CD1c-positive myeloid dendritic cell (primary cell): ENCODE data around the gene MAP4K1.
A peak's percentile ranks its signal among the peaks of the same experiment; 100 is the strongest.
"Not testable (repeated sequence)": the region's sequence is repeated elsewhere in the genome, so short reads cannot be mapped to it uniquely, and the experiment has no call there.

Experiments
- DNase-seq: peaks from one replicate; pipeline ENCODE4 v3.0.0-alpha.2; 2016; ENCODE audit errors: extremely low spot score

The MAP4K1 gene

GRCh38 chr19:38569368-38569983 is 48.3 kb downstream of the MAP4K1 start:
- DNase-seq = no peak

GRCh38 chr19:38565691-38566105 is 52.1 kb downstream of the MAP4K1 start:
- no peak for DNase-seq

GRCh38 chr19:38564981-38565690 is 52.6 kb downstream of the MAP4K1 start:
- DNase-seq = peak; percentile 45

- no peak for DNase-seq
These were observed 54.3 kb downstream of the MAP4K1 start for GRCh38 chr19:38563475-38563874.

- DNase-seq = no peak
These were observed 55.7 kb downstream of the MAP4K1 start for GRCh38 chr19:38562096-38562495.

- DNase-seq = no peak
These were observed 56.1 kb downstream of the MAP4K1 start for GRCh38 chr19:38561658-38562057.

GRCh38 chr19:38561053-38561606 is 56.6 kb downstream of the MAP4K1 start:
- DNase-seq = no peak

- no peak for DNase-seq
These were observed 58.0 kb downstream of the MAP4K1 start for GRCh38 chr19:38559428-38560401.

GRCh38 chr19:38558933-38559332 is 58.8 kb downstream of the MAP4K1 start:
- DNase-seq = not testable (repeated sequence)

- peak; percentile 71 for DNase-seq
These were observed 60.5 kb downstream of the MAP4K1 start for GRCh38 chr19:38557205-38557799.

GRCh38 chr19:38556521-38557174 is 61.1 kb downstream of the MAP4K1 start:
- DNase-seq = peak; percentile 43

- no peak for DNase-seq
These were observed 62.6 kb downstream of the MAP4K1 start for GRCh38 chr19:38555200-38555599.

GRCh38 chr19:38554676-38555141 is 63.0 kb downstream of the MAP4K1 start:
- no peak for DNase-seq

GRCh38 chr19:38553239-38553638 is 64.5 kb downstream of the MAP4K1 start:
- DNase-seq = not testable (repeated sequence)

- peak; percentile 46 for DNase-seq
These were observed 66.3 kb downstream of the MAP4K1 start for GRCh38 chr19:38551450-38551813.

- DNase-seq = no peak
These were observed 67.4 kb downstream of the MAP4K1 start for GRCh38 chr19:38550376-38550775.

GRCh38 chr19:38549942-38550341 is 67.8 kb downstream of the MAP4K1 start:
- DNase-seq = no peak

- DNase-seq = no peak
These were observed 68.7 kb downstream of the MAP4K1 start for GRCh38 chr19:38549061-38549460.

- peak; percentile 60 for DNase-seq
These were observed 70.3 kb downstream of the MAP4K1 start for GRCh38 chr19:38547421-38547820.

GRCh38 chr19:38545596-38545995 is 72.2 kb downstream of the MAP4K1 start:
- no peak for DNase-seq
